Measurements from ENCODE around the gene CPSF3. TPM values are rescaled to one million over a fixed set of nuclear protein-coding genes. Genes with fewer than 3 reads are reported as not detected.

The CPSF3 gene
- total RNA-seq, 1 donor = 38.4 TPM

DNA sequence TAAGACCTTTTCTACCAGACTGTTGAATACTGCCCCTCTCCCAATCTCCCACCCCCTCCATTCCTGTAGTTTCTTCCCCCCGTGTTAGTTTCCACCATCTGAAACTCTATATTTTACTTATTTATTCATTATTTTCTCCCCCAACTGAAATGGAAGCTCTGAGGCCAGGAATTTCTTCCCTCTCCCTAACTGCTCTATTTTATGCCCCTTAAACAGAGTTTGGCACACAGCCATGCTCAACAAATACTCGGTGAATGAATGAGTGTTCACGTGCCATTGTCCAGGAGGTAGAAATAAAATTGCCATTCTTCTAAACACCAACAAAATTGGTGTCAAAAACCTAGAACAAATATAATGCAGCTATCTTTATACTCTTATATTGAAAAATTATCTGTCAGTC is 5.7 kb upstream of the CPSF3 start:
- Histone ChIP-seq H3K79me2 (ENCODE audit: insufficient read depth, low read length) (peaks cover 95% of the 10 kb centered on the region), H3K9me3 (ENCODE audit: low read depth, low read length) (no peaks in the 10 kb centered on the region), H3K27ac (ENCODE audit: low read depth, low read length) (no peak overlapping the region), H3K27me3 (ENCODE audit: insufficient read depth, low read length) (no peaks in the 10 kb centered on the region), H3K36me3 (ENCODE audit: insufficient read depth, low read length) (peaks cover 40% of the 10 kb centered on the region), H2AFZ (ENCODE audit: low read length) (no peak overlapping the region), H3K4me3 (ENCODE audit: insufficient read depth, low read length) (no peak overlapping the region), H3K4me1 (ENCODE audit: insufficient read depth, low read length) (peaks cover 26% of the 10 kb centered on the region), H4K20me1 (ENCODE audit: insufficient read depth, low read length) (peaks cover 11% of the 10 kb centered on the region), H3K4me2 (ENCODE audit: insufficient read depth, low read length) (no peak overlapping the region)
- no peak for DNase-seq (ENCODE audit: insufficient read length, low spot score, missing footprints)
- TF ChIP-seq, protein P1, sequence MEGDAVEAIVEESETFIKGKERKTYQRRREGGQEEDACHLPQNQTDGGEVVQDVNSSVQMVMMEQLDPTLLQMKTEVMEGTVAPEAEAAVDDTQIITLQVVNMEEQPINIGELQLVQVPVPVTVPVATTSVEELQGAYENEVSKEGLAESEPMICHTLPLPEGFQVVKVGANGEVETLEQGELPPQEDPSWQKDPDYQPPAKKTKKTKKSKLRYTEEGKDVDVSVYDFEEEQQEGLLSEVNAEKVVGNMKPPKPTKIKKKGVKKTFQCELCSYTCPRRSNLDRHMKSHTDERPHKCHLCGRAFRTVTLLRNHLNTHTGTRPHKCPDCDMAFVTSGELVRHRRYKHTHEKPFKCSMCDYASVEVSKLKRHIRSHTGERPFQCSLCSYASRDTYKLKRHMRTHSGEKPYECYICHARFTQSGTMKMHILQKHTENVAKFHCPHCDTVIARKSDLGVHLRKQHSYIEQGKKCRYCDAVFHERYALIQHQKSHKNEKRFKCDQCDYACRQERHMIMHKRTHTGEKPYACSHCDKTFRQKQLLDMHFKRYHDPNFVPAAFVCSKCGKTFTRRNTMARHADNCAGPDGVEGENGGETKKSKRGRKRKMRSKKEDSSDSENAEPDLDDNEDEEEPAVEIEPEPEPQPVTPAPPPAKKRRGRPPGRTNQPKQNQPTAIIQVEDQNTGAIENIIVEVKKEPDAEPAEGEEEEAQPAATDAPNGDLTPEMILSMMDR (IDR thresholded peaks at IDR 0.05; ENCODE audit: extremely low read depth, low read depth, low read length) = no peak

DNA sequence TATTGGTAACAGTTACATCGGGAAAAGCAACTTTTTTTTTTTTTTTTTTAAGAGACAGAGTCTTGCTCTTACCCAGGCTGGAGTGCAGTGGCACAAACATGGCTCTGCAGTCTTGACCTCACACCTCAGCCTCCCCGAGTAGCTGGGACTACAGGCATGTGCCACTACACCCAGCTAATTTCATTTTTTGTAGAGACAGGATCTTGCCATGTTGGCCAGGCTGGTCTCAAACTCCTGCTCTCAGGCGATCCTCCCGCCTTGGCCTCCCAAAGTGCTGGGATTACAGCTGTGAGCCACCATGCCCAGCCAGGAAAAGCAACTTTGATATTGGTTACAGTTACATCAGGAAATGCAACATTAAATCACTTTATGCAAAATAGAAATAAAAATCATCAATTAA is 4.7 kb upstream of the CPSF3 start:
- Histone ChIP-seq H3K4me3 (ENCODE audit: insufficient read depth, low read length) (no peak overlapping the region), H3K9me3 (ENCODE audit: low read depth, low read length) (no peaks in the 10 kb centered on the region), H3K27ac (ENCODE audit: low read depth, low read length) (no peak overlapping the region), H3K79me2 (ENCODE audit: insufficient read depth, low read length) (peaks cover 90% of the 10 kb centered on the region), H3K36me3 (ENCODE audit: insufficient read depth, low read length) (peaks cover 39% of the 10 kb centered on the region), H3K27me3 (ENCODE audit: insufficient read depth, low read length) (no peaks in the 10 kb centered on the region), H2AFZ (ENCODE audit: low read length) (no peak overlapping the region), H3K4me2 (ENCODE audit: insufficient read depth, low read length) (no peak overlapping the region), H4K20me1 (ENCODE audit: insufficient read depth, low read length) (peaks cover 11% of the 10 kb centered on the region), H3K4me1 (ENCODE audit: insufficient read depth, low read length) (peaks cover 26% of the 10 kb centered on the region)
- TF ChIP-seq, protein P1 (IDR thresholded peaks at IDR 0.05; ENCODE audit: extremely low read depth, low read depth, low read length) = no peak
- DNase-seq (ENCODE audit: insufficient read length, low spot score, missing footprints) = no peak

- H4K20me1 ChIP-seq (ENCODE audit: insufficient read depth, low read length) = peaks cover 11% of the 10 kb centered on the region
- no peak overlapping the region for H3K4me3 ChIP-seq (ENCODE audit: insufficient read depth, low read length)
- no peak for DNase-seq (ENCODE audit: insufficient read length, low spot score, missing footprints)
- H3K27me3 ChIP-seq (ENCODE audit: insufficient read depth, low read length) = no peaks in the 10 kb centered on the region
- TF ChIP-seq, protein P1 (IDR thresholded peaks at IDR 0.05; ENCODE audit: extremely low read depth, low read depth, low read length) = no peak
- peaks cover 33% of the 10 kb centered on the region for H3K36me3 ChIP-seq (ENCODE audit: insufficient read depth, low read length)
- no peak overlapping the region for H2AFZ ChIP-seq (ENCODE audit: low read length)
- H3K4me1 ChIP-seq (ENCODE audit: insufficient read depth, low read length) = peaks cover 32% of the 10 kb centered on the region
- no peak overlapping the region for H3K4me2 ChIP-seq (ENCODE audit: insufficient read depth, low read length)
- H3K9me3 ChIP-seq (ENCODE audit: low read depth, low read length) = no peaks in the 10 kb centered on the region
- peak overlapping the region; percentile 10 for H3K27ac ChIP-seq (ENCODE audit: low read depth, low read length)
- H3K79me2 ChIP-seq (ENCODE audit: insufficient read depth, low read length) = peaks cover 90% of the 10 kb centered on the region
These were observed 3.9 kb upstream of the CPSF3 start for GRCh38 chr2:9419541-9419940.

DNA sequence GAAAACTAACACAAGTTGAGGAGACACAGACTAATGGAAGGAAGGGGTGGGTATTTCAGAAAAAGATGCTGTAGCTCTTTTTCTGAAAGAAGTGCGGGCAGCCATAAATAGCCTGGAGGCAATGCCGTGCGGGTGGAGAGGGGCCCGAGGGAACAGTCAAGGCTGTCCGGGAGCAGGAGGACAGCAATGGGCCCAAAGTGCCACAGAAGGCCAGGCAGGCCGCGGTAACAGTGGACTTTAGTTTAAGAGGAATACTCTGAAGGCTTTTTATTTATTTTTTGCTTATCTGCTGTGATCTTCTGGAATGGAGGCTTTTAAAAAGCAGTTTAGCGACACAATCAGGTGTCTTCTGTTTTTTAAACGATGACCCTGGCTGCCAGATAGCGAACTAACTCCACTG is 3.0 kb upstream of the CPSF3 start:
- Histone ChIP-seq H3K9me3 (ENCODE audit: low read depth, low read length) (no peaks in the 10 kb centered on the region), H4K20me1 (ENCODE audit: insufficient read depth, low read length) (peaks cover 11% of the 10 kb centered on the region), H3K4me1 (ENCODE audit: insufficient read depth, low read length) (peaks cover 35% of the 10 kb centered on the region), H2AFZ (ENCODE audit: low read length) (no peak overlapping the region), H3K4me2 (ENCODE audit: insufficient read depth, low read length) (peak overlapping the region; percentile 34), H3K36me3 (ENCODE audit: insufficient read depth, low read length) (peaks cover 29% of the 10 kb centered on the region), H3K79me2 (ENCODE audit: insufficient read depth, low read length) (peaks cover 93% of the 10 kb centered on the region), H3K4me3 (ENCODE audit: insufficient read depth, low read length) (peak overlapping the region; percentile 6), H3K27me3 (ENCODE audit: insufficient read depth, low read length) (no peaks in the 10 kb centered on the region), H3K27ac (ENCODE audit: low read depth, low read length) (peak overlapping the region; percentile 31)
- peak; percentile 62 for DNase-seq (ENCODE audit: insufficient read length, low spot score, missing footprints)
- TF ChIP-seq, protein P1 (IDR thresholded peaks at IDR 0.05; ENCODE audit: extremely low read depth, low read depth, low read length) = no peak
